Mesothelial cell of epicardium (in vitro differentiated cells): Measurements from ENCODE around the gene CCDC83. TPM values are rescaled to one million over a fixed set of nuclear protein-coding genes. Genes with fewer than 3 reads are reported as not detected.

Source experiments
- DNase-seq, 2 experiments: peaks; one replicate each; pipeline ENCODE4 v3.0.0; 2021; ENCODE audit warnings: low spot score in 2 of 2; ENCODE audit not compliant: unreplicated experiment in 2 of 2
- H3K27ac Mint-ChIP-seq: 2 replicates; pipeline ENCODE4 v1.8.0; 2021; ENCODE audit warnings: mixed read lengths
- H3K27me3 Mint-ChIP-seq: 2 replicates; pipeline ENCODE4 v1.8.0; 2021; ENCODE audit warnings: low read depth, mixed read lengths
- H3K36me3 Mint-ChIP-seq: 2 replicates; pipeline ENCODE4 v1.8.0; 2021; ENCODE audit warnings: mixed read lengths
- H3K4me1 Mint-ChIP-seq: 2 replicates; pipeline ENCODE4 v1.8.0; 2021; ENCODE audit warnings: mixed read lengths
- H3K4me3 Mint-ChIP-seq: 2 replicates; pipeline ENCODE4 v1.8.0; 2021; ENCODE audit warnings: mild to moderate bottlenecking, moderate library complexity, mixed read lengths
- H3K9me3 Mint-ChIP-seq: 2 replicates; pipeline ENCODE4 v1.8.0; 2021; ENCODE audit warnings: mixed read lengths
- CTCF ChIP-seq: fragments of 200-600 bp; sonication (generic); IDR thresholded peaks from one replicate; pipeline ENCODE4 v1.5.0; 2021; ENCODE audit warnings: antibody characterized with exemption; ENCODE audit not compliant: unreplicated experiment
- total RNA-seq: library from RNA; stranded (reverse); gene quantifications from 3 replicates; pipeline ENCODE4 v1.2.1, GENCODE V29; 2021

Gene CCDC83
- total RNA-seq, 1 donor from 2014 or later, result not detected

GRCh38 chr11:85935751-85936150, 80.6 kb downstream of the CCDC83 start:
- Mint-ChIP-seq H3K27me3 (no peaks in the 10 kb centered on the region), H3K36me3 (no peaks in the 10 kb centered on the region), H3K27ac (no peak overlapping the region), H3K9me3 (peaks cover 9% of the 10 kb centered on the region), H3K4me1 (no peaks in the 10 kb centered on the region), H3K4me3 (no peak overlapping the region)
- no peak for TF ChIP-seq CTCF
- no peak for DNase-seq

GRCh38 chr11:85937835-85938234, 82.7 kb downstream of the CCDC83 start:
- Mint-ChIP-seq H3K27ac (no peak overlapping the region), H3K9me3 (no peaks in the 10 kb centered on the region), H3K4me3 (no peak overlapping the region), H3K36me3 (no peaks in the 10 kb centered on the region), H3K4me1 (no peaks in the 10 kb centered on the region), H3K27me3 (no peaks in the 10 kb centered on the region)
- no peak for DNase-seq
- TF ChIP-seq CTCF, result no peak

GRCh38 chr11:85939099-85940015, 84.2 kb downstream of the CCDC83 start:
- TF ChIP-seq CTCF, result no peak
- H3K9me3 Mint-ChIP-seq, result no peaks in the 10 kb centered on the region

GRCh38 chr11:85941380-85941973, 86.3 kb downstream of the CCDC83 start:
- H3K9me3 Mint-ChIP-seq, result peaks cover 13% of the 10 kb centered on the region
- no peaks in the 10 kb centered on the region for H3K36me3 Mint-ChIP-seq
- no peak for DNase-seq
- no peak overlapping the region for H3K4me3 Mint-ChIP-seq
- no peaks in the 10 kb centered on the region for H3K27me3 Mint-ChIP-seq
- TF ChIP-seq CTCF, result peak; percentile 39
- no peak overlapping the region for H3K27ac Mint-ChIP-seq
- H3K4me1 Mint-ChIP-seq, result no peaks in the 10 kb centered on the region

More at GRCh38 chr11:85939099-85940015, 84.2 kb downstream of the CCDC83 start:
- no peaks in the 10 kb centered on the region for H3K27me3 Mint-ChIP-seq
- no peak for DNase-seq
- H3K36me3 Mint-ChIP-seq, result no peaks in the 10 kb centered on the region
- no peak overlapping the region for H3K4me3 Mint-ChIP-seq
- no peaks in the 10 kb centered on the region for H3K4me1 Mint-ChIP-seq
- H3K27ac Mint-ChIP-seq, result no peak overlapping the region

- TF ChIP-seq CTCF, result no peak
- Mint-ChIP-seq H3K4me1 (peaks cover 4% of the 10 kb centered on the region), H3K36me3 (no peaks in the 10 kb centered on the region), H3K27ac (no peak overlapping the region), H3K27me3 (no peaks in the 10 kb centered on the region), H3K4me3 (no peak overlapping the region), H3K9me3 (peaks cover 13% of the 10 kb centered on the region)
- no peak for DNase-seq
Measured at GRCh38 chr11:85945296-85945695, 90.1 kb downstream of the CCDC83 start.
